ENCODE data around the gene MFSD11.
"Not testable (repeated sequence)": the region's sequence is repeated elsewhere in the genome, so short reads cannot be mapped to it uniquely, and the experiment has no call there.

MFSD11 gene

GRCh38 chr17:76797241-76797840, 59.4 kb downstream of the MFSD11 start:
- Histone ChIP-seq H3K27ac (ENCODE audit: insufficient read depth, low read depth, low read length, poor library complexity, severe bottlenecking) (no peak overlapping the region), H3K36me3 (ENCODE audit: control insufficient read depth, insufficient read depth, low read length) (no peaks in the 10 kb centered on the region), H3K9me3 (ENCODE audit: control insufficient read depth, low read length) (no peaks in the 10 kb centered on the region), H3K4me3 (ENCODE audit: insufficient read depth, low read depth, low read length) (no peak overlapping the region), H3K4me1 (ENCODE audit: control insufficient read depth, insufficient read depth, low read length) (no peaks in the 10 kb centered on the region), H3K27me3 (ENCODE audit: control insufficient read depth, insufficient read depth, low read length, poor library complexity, severe bottlenecking) (no peaks in the 10 kb centered on the region)
- WGBS, 2 experiments: 67 to 69% methylated on average over 6 of the region's 6 CpGs

- Histone ChIP-seq H3K9me3 (ENCODE audit: control insufficient read depth, low read length) (no peaks in the 10 kb centered on the region), H3K27ac (ENCODE audit: insufficient read depth, low read depth, low read length, poor library complexity, severe bottlenecking) (no peak overlapping the region), H3K27me3 (ENCODE audit: control insufficient read depth, insufficient read depth, low read length, poor library complexity, severe bottlenecking) (no peaks in the 10 kb centered on the region), H3K4me3 (ENCODE audit: insufficient read depth, low read depth, low read length) (no peak overlapping the region), H3K4me1 (ENCODE audit: control insufficient read depth, insufficient read depth, low read length) (no peaks in the 10 kb centered on the region), H3K36me3 (ENCODE audit: control insufficient read depth, insufficient read depth, low read length) (no peaks in the 10 kb centered on the region)
- 89 to 91% methylated on average over 5 of the region's 5 CpGs for WGBS, 2 experiments
These were observed 63.8 kb downstream of the MFSD11 start for GRCh38 chr17:76801706-76802105.

GRCh38 chr17:76805319-76805718, 67.4 kb downstream of the MFSD11 start:
- H3K27me3 ChIP-seq (ENCODE audit: control insufficient read depth, insufficient read depth, low read length, poor library complexity, severe bottlenecking): no peaks in the 10 kb centered on the region
- H3K36me3 ChIP-seq (ENCODE audit: control insufficient read depth, insufficient read depth, low read length): no peaks in the 10 kb centered on the region
- H3K27ac ChIP-seq (ENCODE audit: insufficient read depth, low read depth, low read length, poor library complexity, severe bottlenecking): no peak overlapping the region
- WGBS, 2 experiments: 93 to 96% methylated on average over 9 of the region's 9 CpGs
- no peaks in the 10 kb centered on the region for H3K9me3 ChIP-seq (ENCODE audit: control insufficient read depth, low read length)
- H3K4me1 ChIP-seq (ENCODE audit: control insufficient read depth, insufficient read depth, low read length): no peaks in the 10 kb centered on the region
- no peak overlapping the region for H3K4me3 ChIP-seq (ENCODE audit: insufficient read depth, low read depth, low read length)

- H3K36me3 ChIP-seq (ENCODE audit: control insufficient read depth, insufficient read depth, low read length): not testable (repeated sequence)
These were observed 68.2 kb downstream of the MFSD11 start for GRCh38 chr17:76806151-76806550.

GRCh38 chr17:76806767-76807166, 68.8 kb downstream of the MFSD11 start:
- not testable (repeated sequence) for H3K36me3 ChIP-seq (ENCODE audit: control insufficient read depth, insufficient read depth, low read length); H3K27me3 ChIP-seq (ENCODE audit: control insufficient read depth, insufficient read depth, low read length, poor library complexity, severe bottlenecking); H3K4me1 ChIP-seq (ENCODE audit: control insufficient read depth, insufficient read depth, low read length); H3K27ac ChIP-seq (ENCODE audit: insufficient read depth, low read depth, low read length, poor library complexity, severe bottlenecking); H3K9me3 ChIP-seq (ENCODE audit: control insufficient read depth, low read length); H3K4me3 ChIP-seq (ENCODE audit: insufficient read depth, low read depth, low read length)
- 86 to 96% methylated on average over 4 of the region's 4 CpGs for WGBS, 2 experiments

More at GRCh38 chr17:76806151-76806550, 68.2 kb downstream of the MFSD11 start:
- H3K4me1 ChIP-seq (ENCODE audit: control insufficient read depth, insufficient read depth, low read length); H3K27ac ChIP-seq (ENCODE audit: insufficient read depth, low read depth, low read length, poor library complexity, severe bottlenecking); H3K27me3 ChIP-seq (ENCODE audit: control insufficient read depth, insufficient read depth, low read length, poor library complexity, severe bottlenecking); H3K9me3 ChIP-seq (ENCODE audit: control insufficient read depth, low read length); H3K4me3 ChIP-seq (ENCODE audit: insufficient read depth, low read depth, low read length): not testable (repeated sequence)
- WGBS, 2 experiments: 88 to 89% methylated on average over 32 of the region's 32 CpGs

GRCh38 chr17:76808326-76808725, 70.4 kb downstream of the MFSD11 start:
- Histone ChIP-seq H3K4me3 (ENCODE audit: insufficient read depth, low read depth, low read length) (no peak overlapping the region), H3K27ac (ENCODE audit: insufficient read depth, low read depth, low read length, poor library complexity, severe bottlenecking) (no peak overlapping the region), H3K4me1 (ENCODE audit: control insufficient read depth, insufficient read depth, low read length) (no peaks in the 10 kb centered on the region), H3K9me3 (ENCODE audit: control insufficient read depth, low read length) (no peaks in the 10 kb centered on the region), H3K27me3 (ENCODE audit: control insufficient read depth, insufficient read depth, low read length, poor library complexity, severe bottlenecking) (no peaks in the 10 kb centered on the region), H3K36me3 (ENCODE audit: control insufficient read depth, insufficient read depth, low read length) (no peaks in the 10 kb centered on the region)
- 91 to 99% methylated on average over 4 of the region's 4 CpGs for WGBS, 2 experiments

- WGBS, 2 experiments: 86 to 87% methylated on average over 4 of the region's 4 CpGs
- H3K9me3 ChIP-seq (ENCODE audit: control insufficient read depth, low read length): no peaks in the 10 kb centered on the region
- H3K36me3 ChIP-seq (ENCODE audit: control insufficient read depth, insufficient read depth, low read length): no peaks in the 10 kb centered on the region
- H3K4me3 ChIP-seq (ENCODE audit: insufficient read depth, low read depth, low read length): no peak overlapping the region
- no peak overlapping the region for H3K27ac ChIP-seq (ENCODE audit: insufficient read depth, low read depth, low read length, poor library complexity, severe bottlenecking)
- no peaks in the 10 kb centered on the region for H3K4me1 ChIP-seq (ENCODE audit: control insufficient read depth, insufficient read depth, low read length)
- H3K27me3 ChIP-seq (ENCODE audit: control insufficient read depth, insufficient read depth, low read length, poor library complexity, severe bottlenecking): no peaks in the 10 kb centered on the region
These were observed 73.0 kb downstream of the MFSD11 start for GRCh38 chr17:76810956-76811355.

GRCh38 chr17:76811834-76812233, 73.9 kb downstream of the MFSD11 start:
- WGBS, 2 experiments: 90 to 97% methylated on average over 5 of the region's 5 CpGs
- H3K36me3 ChIP-seq (ENCODE audit: control insufficient read depth, insufficient read depth, low read length): no peaks in the 10 kb centered on the region
- no peak overlapping the region for H3K4me3 ChIP-seq (ENCODE audit: insufficient read depth, low read depth, low read length)
- no peak overlapping the region for H3K27ac ChIP-seq (ENCODE audit: insufficient read depth, low read depth, low read length, poor library complexity, severe bottlenecking)
- no peaks in the 10 kb centered on the region for H3K27me3 ChIP-seq (ENCODE audit: control insufficient read depth, insufficient read depth, low read length, poor library complexity, severe bottlenecking)
- H3K4me1 ChIP-seq (ENCODE audit: control insufficient read depth, insufficient read depth, low read length): no peaks in the 10 kb centered on the region
- H3K9me3 ChIP-seq (ENCODE audit: control insufficient read depth, low read length): no peaks in the 10 kb centered on the region

GRCh38 chr17:76812263-76812662, 74.3 kb downstream of the MFSD11 start:
- no peaks in the 10 kb centered on the region for H3K4me1 ChIP-seq (ENCODE audit: control insufficient read depth, insufficient read depth, low read length)
- H3K27ac ChIP-seq (ENCODE audit: insufficient read depth, low read depth, low read length, poor library complexity, severe bottlenecking): no peak overlapping the region
- no peaks in the 10 kb centered on the region for H3K9me3 ChIP-seq (ENCODE audit: control insufficient read depth, low read length)
- no peak overlapping the region for H3K4me3 ChIP-seq (ENCODE audit: insufficient read depth, low read depth, low read length)
- WGBS, 2 experiments: 90 to 94% methylated on average over 4 of the region's 4 CpGs
- H3K36me3 ChIP-seq (ENCODE audit: control insufficient read depth, insufficient read depth, low read length): no peaks in the 10 kb centered on the region
- H3K27me3 ChIP-seq (ENCODE audit: control insufficient read depth, insufficient read depth, low read length, poor library complexity, severe bottlenecking): no peaks in the 10 kb centered on the region

GRCh38 chr17:76812968-76813367, 75.0 kb downstream of the MFSD11 start:
- H3K4me1 ChIP-seq (ENCODE audit: control insufficient read depth, insufficient read depth, low read length): no peaks in the 10 kb centered on the region
- H3K36me3 ChIP-seq (ENCODE audit: control insufficient read depth, insufficient read depth, low read length): no peaks in the 10 kb centered on the region
- H3K4me3 ChIP-seq (ENCODE audit: insufficient read depth, low read depth, low read length): no peak overlapping the region
- H3K9me3 ChIP-seq (ENCODE audit: control insufficient read depth, low read length): no peaks in the 10 kb centered on the region
- no peak overlapping the region for H3K27ac ChIP-seq (ENCODE audit: insufficient read depth, low read depth, low read length, poor library complexity, severe bottlenecking)
- no peaks in the 10 kb centered on the region for H3K27me3 ChIP-seq (ENCODE audit: control insufficient read depth, insufficient read depth, low read length, poor library complexity, severe bottlenecking)
- 89 to 91% methylated on average over 4 of the region's 4 CpGs for WGBS, 2 experiments

All from ectodermal cell (in vitro differentiated cells).